CD14-positive monocyte (primary cell): ENCODE results near the gene GOLGA8A. TPM values are rescaled to one million over a fixed set of nuclear protein-coding genes. Genes with fewer than 3 reads are reported as not detected.
"Not testable (repeated sequence)": the region's sequence is repeated elsewhere in the genome, so short reads cannot be mapped to it uniquely, and the experiment has no call there.

Source experiments
- DNase-seq, 3 donors: peaks; one replicate each; pipeline ENCODE4 v3.0.0-alpha.2; 2011 to 2022
- H2AFZ ChIP-seq: 2 replicates; pipeline ENCODE4 v1.6.0; 2012; ENCODE audit warnings: mild to moderate bottlenecking, low read depth, low read length, inconsistent platforms; ENCODE audit not compliant: insufficient read depth, poor library complexity, severe bottlenecking
- H3K27ac ChIP-seq, 2 donors: 1 replicate in 1 of 2; 2 replicates in 1 of 2; pipeline ENCODE4 v1.5.1; 2012 to 2013; ENCODE audit warnings: low read length in 2 of 2, control low read depth in 1 of 2, inconsistent platforms in 1 of 2, low read depth in 1 of 2, mild to moderate bottlenecking in 1 of 2
- H3K27me3 ChIP-seq, 2 donors: one replicate each; pipeline versions ENCODE4 v1.6.0 to v1.6.1; 2011 to 2013; ENCODE audit warnings: low read length in 2 of 2; ENCODE audit not compliant: control insufficient read depth in 2 of 2, insufficient read depth in 2 of 2
- H3K36me3 ChIP-seq, 2 donors: replicated peaks in 1 of 2; 1 replicate in 1 of 2; 2 replicates in 1 of 2; pipeline versions ENCODE4 v1.5.1 to v1.6.1; 2012 to 2013; ENCODE audit warnings: low read length in 2 of 2, control low read depth in 1 of 2, inconsistent platforms in 1 of 2, mild to moderate bottlenecking in 1 of 2; ENCODE audit not compliant: insufficient read depth in 2 of 2, control insufficient read depth in 1 of 2
- H3K4me1 ChIP-seq, 2 donors: 1 replicate in 1 of 2; 2 replicates in 1 of 2; pipeline versions ENCODE4 v1.5.1 to v1.6.1; 2012 to 2013; ENCODE audit warnings: low read length in 2 of 2, control low read depth in 1 of 2, inconsistent platforms in 1 of 2, mild to moderate bottlenecking in 1 of 2, moderate library complexity in 1 of 2; ENCODE audit not compliant: insufficient read depth in 2 of 2, control insufficient read depth in 1 of 2
- H3K4me2 ChIP-seq: replicated peaks from 2 replicates; pipeline ENCODE3; 2012; ENCODE audit warnings: low read length, moderate library complexity, mild to moderate bottlenecking; ENCODE audit not compliant: poor library complexity, severe bottlenecking; ENCODE audit errors: extremely low read depth
- H3K4me3 ChIP-seq, 3 experiments: fragments of 200-600 bp in 1 of 3; sonication (generic) in 1 of 3; replicated peaks in 1 of 3; 1 replicate in 2 of 3; 2 replicates in 1 of 3; pipeline ENCODE4 v1.5.1; 2011 to 2013; ENCODE audit warnings: low read length in 3 of 3, mild to moderate bottlenecking in 3 of 3, control low read depth in 2 of 3, low read depth in 2 of 3, inconsistent platforms in 1 of 3, moderate library complexity in 1 of 3
- H3K79me2 ChIP-seq: 2 replicates; pipeline ENCODE4 v1.6.0; 2012; ENCODE audit warnings: mild to moderate bottlenecking, control low read depth, inconsistent platforms, low read length, moderate library complexity; ENCODE audit not compliant: insufficient read depth
- H3K9ac ChIP-seq: 2 replicates; pipeline ENCODE4 v1.6.0; 2017; ENCODE audit warnings: low read length, mild to moderate bottlenecking; ENCODE audit not compliant: insufficient read depth, poor library complexity, severe bottlenecking
- H3K9me3 ChIP-seq, 2 donors: replicated peaks in 1 of 2; 1 replicate in 1 of 2; 2 replicates in 1 of 2; pipeline versions ENCODE4 v1.5.1 to v1.6.1; 2012 to 2013; ENCODE audit warnings: low read length in 2 of 2, control low read depth in 1 of 2; ENCODE audit not compliant: control insufficient read depth in 1 of 2, insufficient read depth in 1 of 2
- H4K20me1 ChIP-seq: 2 replicates; pipeline ENCODE4 v1.6.0; 2012; ENCODE audit warnings: mild to moderate bottlenecking, low read length, control low read depth, moderate library complexity; ENCODE audit not compliant: insufficient read depth
- H3K27ac Mint-ChIP-seq, 7 donors: one replicate each; pipeline ENCODE4 v1.8.0; 2020; ENCODE audit warnings: mild to moderate bottlenecking in 7 of 7, mixed read lengths in 7 of 7, moderate library complexity in 6 of 7, inconsistent platforms in 2 of 7
- H3K27me3 Mint-ChIP-seq, 3 donors: one replicate each; pipeline ENCODE4 v1.8.0; 2021 to 2022; ENCODE audit warnings: low read depth in 3 of 3, mild to moderate bottlenecking in 3 of 3, mixed read lengths in 3 of 3, moderate library complexity in 3 of 3, inconsistent platforms in 1 of 3
- H3K36me3 Mint-ChIP-seq, 2 donors: one replicate each; pipeline ENCODE4 v1.8.0; 2020; ENCODE audit warnings: mixed read lengths in 2 of 2, inconsistent platforms in 1 of 2, mild to moderate bottlenecking in 1 of 2
- H3K4me1 Mint-ChIP-seq: one replicate; pipeline ENCODE4 v1.8.0; 2020; ENCODE audit warnings: mild to moderate bottlenecking, mixed read lengths
- H3K4me3 Mint-ChIP-seq, 2 donors: one replicate each; pipeline ENCODE4 v1.8.0; 2020; ENCODE audit warnings: mild to moderate bottlenecking in 2 of 2, mixed read lengths in 2 of 2, moderate library complexity in 1 of 2
- H3K9me3 Mint-ChIP-seq, 7 donors: one replicate each; pipeline ENCODE4 v1.8.0; 2020 to 2022; ENCODE audit warnings: mixed read lengths in 7 of 7, mild to moderate bottlenecking in 6 of 7, moderate library complexity in 6 of 7, inconsistent platforms in 2 of 7
- WGBS: methylation state at CpG from one replicate; pipeline ENCODE4 v1.1.5; 2013; ENCODE audit warnings: missing lambda C conversion rate; ENCODE audit not compliant: insufficient coverage; 5-methylcytosine and 5-hydroxymethylcytosine counted together
- intact Hi-C, 2 donors: fragments of 100-400 bp; cut with micrococcal nuclease; formaldehyde crosslinking; loops; one replicate each; pipeline versions ENCODE4 v1.15.0 to v1.15.1; 2023
- polyA plus RNA-seq, 3 donors: library from polyadenylated mRNA; depleted of rRNA in 1 of 3; unstranded in 2 of 3; stranded (reverse) in 1 of 3; fragments of 300-500 nt in 2 of 3; fragments of >200 nt in 1 of 3; fragmentation: Illumina TruSeq in 2 of 3; gene quantifications; 1 replicate in 2 of 3; 2 replicates in 1 of 3; pipeline ENCODE4 v1.2.3, GENCODE V29; 2012 to 2021

The GOLGA8A gene
- polyA plus RNA-seq, 3 donors, result 0.03 to 14.8 TPM; not detected in 1

GRCh38 chr15:34430642-34431041 is 7.0 kb downstream of the GOLGA8A start:
- H2AFZ ChIP-seq, H3K4me3 Mint-ChIP-seq, H3K4me2 ChIP-seq, H3K79me2 ChIP-seq, H3K9ac ChIP-seq, H3K36me3 ChIP-seq, intact Hi-C loops, H3K27ac Mint-ChIP-seq, H3K27me3 ChIP-seq, H3K4me3 ChIP-seq, H3K36me3 Mint-ChIP-seq, H3K4me1 Mint-ChIP-seq, H4K20me1 ChIP-seq, DNase-seq, H3K4me1 ChIP-seq, H3K9me3 ChIP-seq, H3K9me3 Mint-ChIP-seq, H3K27ac ChIP-seq: not testable (repeated sequence)
- peaks cover 3 to 11% (median 4%) of the 10 kb centered on the region in 3 donors for H3K27me3 Mint-ChIP-seq
- 80% methylated on average over 4 of the region's 8 CpGs for WGBS

GRCh38 chr15:34423425-34424090 is 14.1 kb downstream of the GOLGA8A start:
- DNase-seq, H3K4me1 Mint-ChIP-seq, H3K79me2 ChIP-seq, H3K4me2 ChIP-seq, H3K36me3 Mint-ChIP-seq, H3K36me3 ChIP-seq, H3K4me3 Mint-ChIP-seq, H3K27me3 ChIP-seq, H3K9me3 Mint-ChIP-seq, H3K9me3 ChIP-seq, H3K4me3 ChIP-seq, H3K27ac ChIP-seq, H3K4me1 ChIP-seq, H4K20me1 ChIP-seq, H2AFZ ChIP-seq, H3K27me3 Mint-ChIP-seq, intact Hi-C loops, H3K9ac ChIP-seq: not testable (repeated sequence)
- WGBS, result 80% methylated on average over 1 of the region's 6 CpGs
- H3K27ac Mint-ChIP-seq, result peak overlapping the region in 1 of 7 donors; percentile 69

- H3K27ac ChIP-seq, H3K36me3 ChIP-seq, H3K36me3 Mint-ChIP-seq, DNase-seq, intact Hi-C loops, H3K4me1 Mint-ChIP-seq, H3K27me3 Mint-ChIP-seq, H3K27me3 ChIP-seq, H4K20me1 ChIP-seq, H2AFZ ChIP-seq, H3K9me3 ChIP-seq, H3K79me2 ChIP-seq, H3K4me2 ChIP-seq, H3K4me1 ChIP-seq, H3K4me3 Mint-ChIP-seq, H3K4me3 ChIP-seq, H3K9ac ChIP-seq, H3K27ac Mint-ChIP-seq, H3K9me3 Mint-ChIP-seq: not testable (repeated sequence)
- WGBS, result no CpG with 5 or more reads among the region's 11 CpGs
These were observed 16.7 kb downstream of the GOLGA8A start for GRCh38 chr15:34420953-34421352.

- intact Hi-C loops, H3K9me3 Mint-ChIP-seq: not testable (repeated sequence)
These were observed 19.2 kb downstream of the GOLGA8A start for GRCh38 chr15:34418435-34418834.

More at GRCh38 chr15:34418435-34418834, 19.2 kb downstream of the GOLGA8A start:
- H3K4me3 Mint-ChIP-seq, H3K4me1 ChIP-seq, H3K27me3 ChIP-seq, H3K27ac Mint-ChIP-seq, H3K9me3 ChIP-seq, H3K9ac ChIP-seq, H3K27me3 Mint-ChIP-seq, H3K79me2 ChIP-seq, H3K36me3 Mint-ChIP-seq, H3K27ac ChIP-seq, H2AFZ ChIP-seq, H3K36me3 ChIP-seq, H3K4me2 ChIP-seq, DNase-seq, H3K4me3 ChIP-seq, H4K20me1 ChIP-seq, H3K4me1 Mint-ChIP-seq: not testable (repeated sequence)
- no CpG with 5 or more reads among the region's 8 CpGs for WGBS
